Transverse colon (tissue), 4 donors: ENCODE results near the gene PUM1. TPM values are rescaled to one million over a fixed set of nuclear protein-coding genes. Genes with fewer than 3 reads are reported as not detected.

Source experiments
- DNase-seq: peaks from one replicate; pipeline ENCODE4 v3.0.0-alpha.2; 2019
- H3K27ac ChIP-seq, 4 donors: fragments of 200-600 bp; sonication (generic); 2 replicates each; pipeline ENCODE4 v1.5.1; 2016 to 2018; ENCODE audit warnings: inconsistent platforms in 4 of 4
- H3K27me3 ChIP-seq: fragments of 200-600 bp; sonication (generic); 2 replicates; pipeline ENCODE4 v1.5.1; 2017; ENCODE audit warnings: inconsistent platforms
- H3K36me3 ChIP-seq, 4 donors: fragments of 200-600 bp; sonication (generic); 2 replicates each; pipeline ENCODE4 v1.5.1; 2017 to 2019; ENCODE audit warnings: inconsistent platforms in 4 of 4
- H3K4me1 ChIP-seq, 4 donors: fragments of 200-600 bp; sonication (generic); 2 replicates each; pipeline ENCODE4 v1.5.1; 2017 to 2020; ENCODE audit warnings: inconsistent platforms in 4 of 4
- H3K4me3 ChIP-seq, 4 donors: fragments of 200-600 bp; sonication (generic); 1 replicate in 1 of 4; 2 replicates in 3 of 4; pipeline versions ENCODE4 v1.5.1 to v1.6.1; 2017 to 2019; ENCODE audit warnings: inconsistent platforms in 4 of 4
- H3K9me3 ChIP-seq, 2 donors: fragments of 200-600 bp; sonication (generic); 2 replicates each; pipeline ENCODE4 v1.5.1; 2017 to 2019; ENCODE audit warnings: inconsistent platforms in 2 of 2
- CTCF ChIP-seq, 5 experiments: fragments of 200-600 bp in 3 of 5; fragments of 450-650 bp in 2 of 5; sonication (generic) in 3 of 5; IDR thresholded peaks; 1 replicate in 2 of 5; 2 replicates in 3 of 5; pipeline ENCODE4 v1.5.1; 2016 to 2017; ENCODE audit warnings: antibody characterized with exemption in 5 of 5, inconsistent platforms in 3 of 5, mild to moderate bottlenecking in 2 of 5, moderate library complexity in 1 of 5
- EP300 ChIP-seq: sonication (generic); formaldehyde crosslinking; IDR thresholded peaks from one replicate; pipeline ENCODE4 v1.6.1; 2017; ENCODE audit warnings: antibody characterized with exemption, low read depth
- POLR2A ChIP-seq: fragments of 450-650 bp; IDR thresholded peaks from one replicate; pipeline ENCODE4 v1.6.1; 2016; ENCODE audit warnings: antibody characterized with exemption, mild to moderate bottlenecking, moderate library complexity
- POLR2AphosphoS5 ChIP-seq, 3 donors: sonication (generic); formaldehyde crosslinking; IDR thresholded peaks; one replicate each; pipeline ENCODE4 v1.6.1; 2016; ENCODE audit warnings: antibody characterized with exemption in 3 of 3
- WGBS, 2 donors: methylation state at CpG; one replicate each; pipeline ENCODE4 v1.1.5; 2018; ENCODE audit warnings: low coverage in 1 of 2; 5-methylcytosine and 5-hydroxymethylcytosine counted together
- in situ Hi-C, 4 donors: fragments of 200-750 bp; cut with MboI; loops; one replicate each; pipeline versions ENCODE4 v1.15.0 to v1.15.1; 2017; ENCODE audit warnings: low sequenced_read_pairs in 3 of 4, low pct_ligation_motif_present in 1 of 4, low pct_unique_long_range_greater_than_20kb in 1 of 4
- intact Hi-C: fragments of 100-400 bp; cut with DNase I; formaldehyde crosslinking; loops from one replicate; pipeline ENCODE4 v1.15.1; 2023; ENCODE audit warnings: low total_unique reads
- total RNA-seq, 4 donors: library from RNA; depleted of rRNA; stranded (reverse); fragments of >200 nt; gene quantifications; one replicate each; pipeline ENCODE4 v1.1.0, GENCODE V29; 2016

Gene PUM1
- total RNA-seq, 4 donors from 2014 or later, result 73.6 to 201 (median 78.5) TPM

- intact Hi-C loops (no loop called here), in situ Hi-C loops (no loop called here)
- H3K27me3 ChIP-seq, result no peaks in the 10 kb centered on the region
- no peak overlapping the region for H3K27ac ChIP-seq
- no peaks in the 10 kb centered on the region for H3K9me3 ChIP-seq
- TF ChIP-seq POLR2AphosphoS5 (IDR thresholded peaks at IDR 0.05) (no peak), CTCF (IDR thresholded peaks at IDR 0.05) (no peak), POLR2A (no peak), EP300 (no peak)
- H3K4me1 ChIP-seq, result peaks cover 23 to 87% (median 45%) of the 10 kb centered on the region in 4 donors
- H3K4me3 ChIP-seq, result no peak overlapping the region
- H3K36me3 ChIP-seq, result peaks cover 0 to 3% (median 0%) of the 10 kb centered on the region in 4 donors
- no peak for DNase-seq
Measured at GRCh38 chr1:31029026-31029425, 36.5 kb downstream of the PUM1 start.

GRCh38 chr1:31027693-31028526, 37.6 kb downstream of the PUM1 start:
- Histone ChIP-seq H3K4me3 (no peak overlapping the region), H3K36me3 (peaks cover 0 to 3% (median 0%) of the 10 kb centered on the region in 4 donors), H3K27me3 (no peaks in the 10 kb centered on the region), H3K9me3 (no peaks in the 10 kb centered on the region), H3K4me1 (peaks cover 23 to 92% (median 50%) of the 10 kb centered on the region in 4 donors), H3K27ac (peak overlapping the region in 3 of 4 donors; percentile 12 to 51 (median 44))
- DNase-seq, result no peak
- TF ChIP-seq EP300, result no peak
- TF ChIP-seq POLR2A, result no peak
- no peak for TF ChIP-seq CTCF (IDR thresholded peaks at IDR 0.05)
- TF ChIP-seq POLR2AphosphoS5 (IDR thresholded peaks at IDR 0.05), result no peak
- intact Hi-C loops (no loop called here), in situ Hi-C loops (no loop called here)
- 72 to 82% methylated on average over 3 of the region's 3 CpGs for WGBS, 2 donors

- no peaks in the 10 kb centered on the region for H3K9me3 ChIP-seq
- no peak for DNase-seq
- in situ Hi-C loops (no loop called here), intact Hi-C loops (no loop called here)
- H3K27me3 ChIP-seq, result no peaks in the 10 kb centered on the region
- H3K4me3 ChIP-seq, result no peak overlapping the region
- H3K4me1 ChIP-seq, result peaks cover 29 to 80% (median 62%) of the 10 kb centered on the region in 4 donors
- no peak for TF ChIP-seq CTCF (IDR thresholded peaks at IDR 0.05)
- no peak for TF ChIP-seq POLR2A
- no peak for TF ChIP-seq EP300
- no peak for TF ChIP-seq POLR2AphosphoS5 (IDR thresholded peaks at IDR 0.05)
- no peak overlapping the region for H3K27ac ChIP-seq
- WGBS, 2 donors, result 37 to 60% methylated on average over 1 to 2 of the region's 2 CpGs
- no peaks in the 10 kb centered on the region for H3K36me3 ChIP-seq
Measured at GRCh38 chr1:31022259-31022658, 43.3 kb downstream of the PUM1 start.

GRCh38 chr1:31020007-31020790, 45.3 kb downstream of the PUM1 start:
- H3K27me3 ChIP-seq, result no peaks in the 10 kb centered on the region
- in situ Hi-C loops, result no loop called here
- H3K36me3 ChIP-seq, result no peaks in the 10 kb centered on the region
- no peak overlapping the region for H3K27ac ChIP-seq
- H3K4me1 ChIP-seq, result peaks cover 28 to 66% (median 48%) of the 10 kb centered on the region in 4 donors
- no peak for DNase-seq
- TF ChIP-seq POLR2AphosphoS5 (IDR thresholded peaks at IDR 0.05), result no peak
- no peak for TF ChIP-seq CTCF (IDR thresholded peaks at IDR 0.05)
- TF ChIP-seq POLR2A, result no peak
- no peak for TF ChIP-seq EP300
- H3K4me3 ChIP-seq, result no peak overlapping the region
- intact Hi-C loops, result no loop called here
- H3K9me3 ChIP-seq, result no peaks in the 10 kb centered on the region
- 39 to 41% methylated on average over 2 to 3 of the region's 3 CpGs for WGBS, 2 donors
